ENCODE results near the gene GIGYF2. TPM values are rescaled to one million over a fixed set of nuclear protein-coding genes. Genes with fewer than 3 reads are reported as not detected.

Gene GIGYF2
- total RNA-seq, 2 experiments from 2014 or later, result 50.5 to 60.9 TPM

- no peak for DNase-seq (ENCODE audit: low spot score)
- Histone ChIP-seq H3K4me1 (ENCODE audit: insufficient read depth, low read length, poor library complexity, severe bottlenecking) (no peaks in the 10 kb centered on the region), H3K79me2 (ENCODE audit: insufficient read depth, low read depth, low read length) (no peaks in the 10 kb centered on the region), H3K4me2 (ENCODE audit: low read length) (no peak overlapping the region), H3K36me3 (ENCODE audit: insufficient read depth, low read length) (no peaks in the 10 kb centered on the region), H3K9me3 (ENCODE audit: low read length) (no peaks in the 10 kb centered on the region), H3K9me2 (ENCODE audit: insufficient read depth, low read length) (no peaks in the 10 kb centered on the region), H3K4me3 (ENCODE audit: low read depth, low read length, poor library complexity, severe bottlenecking) (no peak overlapping the region), H3K27ac (ENCODE audit: low read depth, low read length, poor library complexity, severe bottlenecking) (no peak overlapping the region), H4K20me1 (ENCODE audit: insufficient read depth, low read length) (no peaks in the 10 kb centered on the region), H2AFZ (ENCODE audit: low read length) (no peak overlapping the region)
- BruUV-seq (replicated peaks), result no TSS peak
- TF ChIP-seq, protein P1, sequence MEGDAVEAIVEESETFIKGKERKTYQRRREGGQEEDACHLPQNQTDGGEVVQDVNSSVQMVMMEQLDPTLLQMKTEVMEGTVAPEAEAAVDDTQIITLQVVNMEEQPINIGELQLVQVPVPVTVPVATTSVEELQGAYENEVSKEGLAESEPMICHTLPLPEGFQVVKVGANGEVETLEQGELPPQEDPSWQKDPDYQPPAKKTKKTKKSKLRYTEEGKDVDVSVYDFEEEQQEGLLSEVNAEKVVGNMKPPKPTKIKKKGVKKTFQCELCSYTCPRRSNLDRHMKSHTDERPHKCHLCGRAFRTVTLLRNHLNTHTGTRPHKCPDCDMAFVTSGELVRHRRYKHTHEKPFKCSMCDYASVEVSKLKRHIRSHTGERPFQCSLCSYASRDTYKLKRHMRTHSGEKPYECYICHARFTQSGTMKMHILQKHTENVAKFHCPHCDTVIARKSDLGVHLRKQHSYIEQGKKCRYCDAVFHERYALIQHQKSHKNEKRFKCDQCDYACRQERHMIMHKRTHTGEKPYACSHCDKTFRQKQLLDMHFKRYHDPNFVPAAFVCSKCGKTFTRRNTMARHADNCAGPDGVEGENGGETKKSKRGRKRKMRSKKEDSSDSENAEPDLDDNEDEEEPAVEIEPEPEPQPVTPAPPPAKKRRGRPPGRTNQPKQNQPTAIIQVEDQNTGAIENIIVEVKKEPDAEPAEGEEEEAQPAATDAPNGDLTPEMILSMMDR (conservative IDR thresholded peaks at IDR 0.05; ENCODE audit: low read length), result no peak
- TF ChIP-seq EZH2phosphoT487 (IDR thresholded peaks at IDR 0.05; ENCODE audit: borderline replicate concordance, low read depth, low read length), result no peak
- intact Hi-C loops (cut with micrococcal nuclease; ENCODE audit: unreplicated experiment), result no loop called here
- CTCF ChIA-PET (ENCODE audit: unreplicated experiment), result interaction anchor here (0.6 kb wide), 1 partner anchor 1393 kb away, joined by 3 read pairs; no protein-coding TSS in a partner anchor
- POLR2A ChIA-PET, result interaction anchor here (0.6 to 0.7 kb wide), 2 partner anchors 24 to 352 kb away, joined by 3 read pairs; no protein-coding TSS in a partner anchor
Measured at GRCh38 chr2:232897598-232898408, 200.7 kb downstream of the GIGYF2 start.

DNA sequence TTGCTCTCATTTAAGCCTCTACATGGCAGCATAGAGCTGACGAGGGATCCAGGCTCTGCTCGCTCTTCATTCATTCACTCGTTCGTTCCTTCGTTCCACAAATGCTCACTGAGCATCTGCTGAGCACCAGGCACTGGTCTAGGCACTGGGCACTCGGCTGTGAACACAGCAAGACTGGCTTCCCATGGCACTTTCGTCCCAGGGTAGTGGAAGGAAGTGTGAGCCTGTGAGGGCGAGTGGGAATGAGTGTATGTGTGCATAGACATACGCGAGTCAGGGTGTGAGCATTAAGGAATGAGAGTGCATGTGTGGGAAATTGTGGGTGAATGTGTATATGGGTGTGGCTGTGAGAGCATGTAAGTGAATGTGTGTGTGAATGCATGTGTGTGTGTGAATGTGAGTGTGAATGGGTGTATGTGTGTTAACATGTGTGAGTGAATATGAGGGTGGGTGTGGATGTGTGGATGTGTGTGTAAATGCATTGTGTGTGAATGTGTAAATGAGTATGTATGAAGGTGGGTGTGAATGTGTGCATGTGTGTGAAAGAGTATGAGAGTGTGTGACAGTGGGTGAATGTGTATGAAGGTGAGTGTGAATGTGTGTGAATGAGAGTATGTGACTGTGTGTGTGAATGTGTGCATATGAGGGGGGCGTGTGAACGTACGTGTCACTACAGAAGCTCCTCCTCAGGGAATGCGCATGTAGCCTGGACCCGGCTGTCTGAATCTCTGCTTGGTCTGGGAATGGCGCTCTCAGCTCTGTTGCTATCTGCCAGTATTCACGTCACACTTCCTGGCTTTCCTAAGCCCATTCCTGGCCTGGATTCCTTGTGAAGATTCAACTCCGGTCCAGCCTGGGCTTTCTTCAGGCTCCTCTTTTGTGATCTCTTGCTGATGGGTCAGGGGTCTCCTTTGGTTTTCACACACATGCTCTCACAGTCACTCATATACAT lies 201.7 kb downstream of the GIGYF2 start:
- intact Hi-C loops (cut with micrococcal nuclease; ENCODE audit: unreplicated experiment), result no loop called here
- BruUV-seq (replicated peaks), result no TSS peak
- Histone ChIP-seq H3K4me1 (ENCODE audit: insufficient read depth, low read length, poor library complexity, severe bottlenecking) (no peaks in the 10 kb centered on the region), H3K27ac (ENCODE audit: low read depth, low read length, poor library complexity, severe bottlenecking) (no peak overlapping the region), H4K20me1 (ENCODE audit: insufficient read depth, low read length) (no peaks in the 10 kb centered on the region), H2AFZ (ENCODE audit: low read length) (no peak overlapping the region), H3K79me2 (ENCODE audit: insufficient read depth, low read depth, low read length) (no peaks in the 10 kb centered on the region), H3K36me3 (ENCODE audit: insufficient read depth, low read length) (no peaks in the 10 kb centered on the region), H3K9me3 (ENCODE audit: low read length) (no peaks in the 10 kb centered on the region), H3K4me2 (ENCODE audit: low read length) (no peak overlapping the region), H3K9me2 (ENCODE audit: insufficient read depth, low read length) (no peaks in the 10 kb centered on the region), H3K4me3 (ENCODE audit: low read depth, low read length, poor library complexity, severe bottlenecking) (no peak overlapping the region)
- no peak for DNase-seq (ENCODE audit: low spot score)
- TF ChIP-seq, protein P1 (conservative IDR thresholded peaks at IDR 0.05; ENCODE audit: low read length), result no peak
- no peak for TF ChIP-seq EZH2phosphoT487 (IDR thresholded peaks at IDR 0.05; ENCODE audit: borderline replicate concordance, low read depth, low read length)
- ChIA-PET POLR2A (no interaction called here), CTCF (ENCODE audit: unreplicated experiment) (no interaction called here)
